Peyer's patch (tissue), 4 donors: Measurements from ENCODE around the gene MSANTD1.

Source experiments
- POLR2A ChIP-seq, 2 donors: fragments of 450-650 bp; IDR thresholded peaks; one replicate each; pipeline ENCODE4 v1.5.1; 2017; ENCODE audit warnings: antibody characterized with exemption in 2 of 2, mild to moderate bottlenecking in 2 of 2, moderate library complexity in 2 of 2
- TF ChIP-seq, protein P1 (sequence below), 6 experiments: fragments of 450-650 bp in 4 of 6; fragments of 200-600 bp in 2 of 6; sonication (generic) in 1 of 6; IDR thresholded peaks; one replicate each; pipeline ENCODE4 v1.5.1; 2017 to 2019; ENCODE audit warnings: antibody characterized with exemption in 6 of 6, mild to moderate bottlenecking in 3 of 6, moderate library complexity in 1 of 6

DNA sequence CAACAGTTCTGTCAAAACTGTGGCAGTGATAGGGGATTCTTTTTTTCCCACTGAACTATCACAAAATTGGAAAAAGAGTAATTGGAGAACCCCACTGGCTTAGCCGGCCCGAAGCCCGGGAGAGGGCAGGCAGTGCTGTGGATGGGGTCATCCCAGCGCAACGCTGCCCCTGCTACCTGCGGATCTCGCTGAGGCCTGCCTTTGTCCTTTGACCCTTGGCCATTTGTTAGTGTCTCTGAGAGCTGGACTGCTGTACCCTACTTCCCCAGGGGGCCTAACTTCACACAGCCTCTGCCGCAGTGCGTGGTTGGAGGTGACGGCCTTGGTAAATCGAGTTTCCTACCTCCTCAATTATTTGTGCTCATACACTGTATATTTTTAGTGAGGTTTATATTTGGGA lies 43.0 kb upstream of the MSANTD1 start:
- TF ChIP-seq, protein P1, sequence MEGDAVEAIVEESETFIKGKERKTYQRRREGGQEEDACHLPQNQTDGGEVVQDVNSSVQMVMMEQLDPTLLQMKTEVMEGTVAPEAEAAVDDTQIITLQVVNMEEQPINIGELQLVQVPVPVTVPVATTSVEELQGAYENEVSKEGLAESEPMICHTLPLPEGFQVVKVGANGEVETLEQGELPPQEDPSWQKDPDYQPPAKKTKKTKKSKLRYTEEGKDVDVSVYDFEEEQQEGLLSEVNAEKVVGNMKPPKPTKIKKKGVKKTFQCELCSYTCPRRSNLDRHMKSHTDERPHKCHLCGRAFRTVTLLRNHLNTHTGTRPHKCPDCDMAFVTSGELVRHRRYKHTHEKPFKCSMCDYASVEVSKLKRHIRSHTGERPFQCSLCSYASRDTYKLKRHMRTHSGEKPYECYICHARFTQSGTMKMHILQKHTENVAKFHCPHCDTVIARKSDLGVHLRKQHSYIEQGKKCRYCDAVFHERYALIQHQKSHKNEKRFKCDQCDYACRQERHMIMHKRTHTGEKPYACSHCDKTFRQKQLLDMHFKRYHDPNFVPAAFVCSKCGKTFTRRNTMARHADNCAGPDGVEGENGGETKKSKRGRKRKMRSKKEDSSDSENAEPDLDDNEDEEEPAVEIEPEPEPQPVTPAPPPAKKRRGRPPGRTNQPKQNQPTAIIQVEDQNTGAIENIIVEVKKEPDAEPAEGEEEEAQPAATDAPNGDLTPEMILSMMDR (IDR thresholded peaks at IDR 0.05), result no peak
- no peak for TF ChIP-seq POLR2A (IDR thresholded peaks at IDR 0.05)
